GM18499 (cell line): ENCODE measurements around the gene PAMR1.

Experiments used
- ATAC-seq: cut with Tn5 transposase; IDR thresholded peaks from one replicate; pipeline ENCODE4 v1.9.1; 2021; ENCODE audit warnings: moderate number of reproducible peaks; ENCODE audit not compliant: insufficient read depth, unreplicated experiment

The PAMR1 gene

DNA sequence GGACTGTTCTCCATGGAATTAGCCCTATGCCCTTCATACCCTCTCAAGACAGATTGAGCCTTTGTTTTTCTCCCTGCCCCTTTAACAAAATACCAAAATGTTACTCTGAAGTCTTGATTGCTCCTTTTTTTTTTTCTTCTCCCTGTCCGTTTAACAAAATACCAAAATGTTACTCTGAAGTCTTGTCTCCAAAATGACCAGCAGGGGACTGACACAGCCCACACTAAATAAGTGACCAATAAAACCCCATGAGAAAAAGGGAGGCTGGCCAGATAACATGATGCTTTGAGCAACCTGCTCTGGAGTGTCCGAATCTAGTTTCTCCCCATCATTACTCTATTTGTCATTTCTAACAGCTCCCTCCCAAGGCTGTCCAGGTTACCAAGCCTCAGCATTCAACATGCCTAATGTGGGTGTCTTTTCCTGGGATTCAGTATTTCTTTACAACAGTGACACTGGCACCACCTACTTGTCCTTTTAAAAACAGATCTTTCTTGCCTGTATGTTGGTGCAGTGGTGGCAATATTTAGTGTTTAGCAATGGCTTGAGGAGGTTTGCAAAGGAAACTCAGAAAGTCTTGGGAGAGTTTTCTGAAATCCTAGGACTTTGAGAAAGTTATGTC lies 63.4 kb downstream of the PAMR1 start:
- ATAC-seq, result no peak

DNA sequence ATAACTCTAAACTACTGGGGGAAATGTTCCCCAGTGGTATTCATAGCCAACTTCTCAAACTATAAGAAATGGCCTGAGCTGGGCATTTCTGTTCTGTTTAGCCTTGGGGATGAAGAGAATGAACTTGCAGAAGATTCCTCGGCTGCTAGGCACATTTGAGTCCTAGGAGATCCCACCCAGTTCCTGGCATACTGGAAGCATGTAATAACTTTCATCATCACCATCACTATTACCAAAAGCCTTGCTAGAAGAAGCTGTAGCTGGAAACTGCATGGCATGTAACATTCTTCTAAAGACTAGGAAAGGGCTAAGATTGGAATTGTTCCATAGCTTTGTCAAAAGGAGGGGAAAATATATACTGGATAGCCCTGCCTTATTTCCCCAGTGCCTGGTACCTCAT lies 65.9 kb downstream of the PAMR1 start:
- no peak for ATAC-seq

DNA sequence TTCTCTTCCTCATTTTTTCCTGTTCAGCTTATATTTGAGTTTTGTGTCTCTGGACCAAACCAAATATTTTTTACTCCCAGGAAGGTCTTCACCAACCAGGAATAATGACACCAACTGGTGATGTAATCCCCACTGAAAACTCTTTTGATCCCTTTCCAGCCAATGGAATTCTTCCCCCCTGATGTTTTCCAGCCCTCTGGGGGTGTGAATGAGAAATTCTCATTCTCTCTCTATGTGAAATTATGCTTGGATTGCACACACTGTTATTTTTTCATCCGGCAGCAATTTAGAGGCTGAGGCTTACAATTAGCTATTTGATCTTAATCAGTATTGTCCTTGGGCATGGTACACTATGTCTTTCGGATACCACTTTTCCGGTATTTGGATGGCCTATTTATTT lies 66.6 kb downstream of the PAMR1 start:
- no peak for ATAC-seq

DNA sequence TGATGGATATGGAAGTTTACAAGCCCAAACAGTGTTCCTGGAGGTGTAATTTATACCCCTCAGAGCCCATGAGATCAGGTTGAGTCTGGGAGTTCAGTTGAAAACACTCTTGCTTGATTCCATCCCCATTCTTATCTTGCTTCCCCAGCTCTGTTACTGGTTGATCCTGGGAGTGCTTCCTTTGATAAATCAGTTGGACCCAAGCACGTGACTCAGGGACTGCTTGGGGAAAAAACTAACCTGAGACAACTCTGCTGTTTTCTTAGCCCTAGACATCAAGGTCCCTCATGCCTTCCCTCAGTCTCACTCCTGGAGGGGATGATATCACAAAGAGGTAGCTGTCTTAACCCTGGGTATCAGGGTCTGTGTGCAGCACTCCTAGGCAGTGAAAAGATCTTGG lies 71.1 kb downstream of the PAMR1 start:
- ATAC-seq, result no peak

DNA sequence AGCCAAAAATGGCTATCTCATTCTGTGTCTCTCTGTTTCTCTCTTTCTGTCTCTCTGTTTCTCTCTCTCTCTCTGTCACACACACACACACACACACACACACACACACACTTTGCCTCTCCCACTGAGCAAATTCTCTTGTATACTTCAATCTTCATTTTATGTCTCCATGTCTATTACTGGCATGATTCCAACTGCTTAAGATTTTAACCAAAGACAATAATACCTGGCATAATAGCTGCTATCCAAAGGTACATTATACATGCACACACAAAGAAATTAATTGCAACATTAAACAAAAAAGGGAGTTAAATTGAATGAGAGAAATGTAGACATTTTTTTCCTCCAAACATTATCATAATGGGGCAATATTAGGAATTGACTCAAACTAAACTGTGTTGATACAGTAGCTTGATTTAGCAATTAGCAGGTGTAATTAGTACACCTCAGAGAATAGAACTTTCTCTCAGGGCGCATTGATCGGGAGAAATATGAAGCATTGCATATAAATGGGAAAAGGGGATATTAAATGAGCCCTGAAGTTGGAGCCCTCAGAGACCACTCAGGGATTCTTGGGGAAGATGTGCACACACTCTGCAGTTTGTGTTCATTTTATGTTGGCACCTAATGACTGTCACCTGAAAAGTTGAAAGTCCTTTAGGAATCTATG lies 88.7 kb downstream of the PAMR1 start:
- ATAC-seq, result no peak

DNA sequence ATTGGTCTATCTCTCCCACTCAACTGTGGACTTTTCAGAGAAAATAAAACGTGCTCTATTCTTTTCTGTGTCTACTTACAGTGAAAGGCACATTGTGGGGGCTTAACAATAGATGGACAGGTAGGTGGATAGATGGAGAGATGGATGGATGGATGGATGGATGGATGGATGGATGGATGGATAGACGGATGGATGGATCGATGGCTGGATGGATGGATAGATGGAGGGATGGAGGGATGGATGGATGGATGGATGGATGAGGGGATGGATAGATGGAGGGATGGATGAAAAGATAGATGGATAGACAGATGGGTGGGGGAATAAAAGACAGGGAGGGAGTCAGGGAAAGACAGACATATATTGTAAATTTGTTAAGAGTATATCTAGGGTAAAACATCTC lies 91.8 kb downstream of the PAMR1 start:
- no peak for ATAC-seq

DNA sequence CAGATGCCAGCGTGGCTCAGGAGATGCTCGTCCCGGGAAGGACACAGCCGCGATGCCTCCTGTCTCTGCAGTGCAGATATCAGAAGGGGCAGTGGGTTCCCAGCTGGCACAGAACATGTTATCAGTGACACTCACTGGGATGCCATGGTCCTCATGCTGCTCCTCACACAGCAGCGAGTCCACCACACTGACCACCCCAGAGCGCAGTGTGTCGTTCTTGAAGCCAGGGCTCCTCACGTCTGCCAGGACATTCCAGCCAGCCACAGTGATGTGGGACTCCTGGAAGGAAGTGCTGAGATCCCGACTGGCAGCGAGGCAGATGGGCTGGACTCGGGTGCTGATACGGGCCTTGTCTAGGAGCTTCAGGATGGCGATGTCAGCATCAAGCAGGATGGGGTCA lies 93.0 kb downstream of the PAMR1 start:
- no peak for ATAC-seq

DNA sequence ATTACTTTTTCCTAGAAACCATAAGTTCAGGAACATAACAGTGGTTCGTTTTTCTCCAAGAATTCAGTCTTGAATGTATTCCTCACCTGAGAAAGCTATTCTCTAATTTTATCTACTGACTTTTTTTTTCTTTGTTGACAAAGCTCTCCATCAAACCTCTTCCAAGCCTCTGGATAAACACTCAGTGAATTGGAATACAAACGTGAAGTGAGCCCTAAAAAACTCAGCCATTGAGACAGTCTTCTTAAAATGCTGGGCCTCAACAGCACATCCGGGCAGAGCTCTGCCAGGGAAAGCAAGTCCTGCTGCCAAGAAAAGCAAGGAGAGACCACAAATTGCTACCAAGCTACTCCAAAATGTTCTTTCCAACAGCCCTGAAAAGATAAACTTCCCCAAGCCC lies 98.3 kb downstream of the PAMR1 start:
- no peak for ATAC-seq

DNA sequence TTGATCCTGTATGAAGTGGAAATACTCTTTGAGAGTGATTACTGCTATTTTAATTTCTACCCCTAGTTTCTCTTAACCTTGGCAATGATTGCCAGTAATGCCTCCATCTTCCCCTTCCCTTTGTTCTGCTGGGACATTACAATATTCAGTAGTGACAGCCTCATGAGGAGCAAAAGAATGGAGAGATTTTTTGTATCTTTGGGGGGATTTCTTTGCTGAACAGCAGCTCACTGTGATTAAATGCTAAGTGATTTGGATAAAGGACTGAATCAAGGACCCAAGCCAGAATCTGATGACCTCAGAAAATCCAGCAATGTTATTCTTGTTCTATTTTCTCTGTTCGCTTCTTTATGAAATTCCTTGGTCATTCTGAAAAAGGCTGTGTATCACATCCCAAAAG lies 99.1 kb downstream of the PAMR1 start:
- ATAC-seq, result no peak

DNA sequence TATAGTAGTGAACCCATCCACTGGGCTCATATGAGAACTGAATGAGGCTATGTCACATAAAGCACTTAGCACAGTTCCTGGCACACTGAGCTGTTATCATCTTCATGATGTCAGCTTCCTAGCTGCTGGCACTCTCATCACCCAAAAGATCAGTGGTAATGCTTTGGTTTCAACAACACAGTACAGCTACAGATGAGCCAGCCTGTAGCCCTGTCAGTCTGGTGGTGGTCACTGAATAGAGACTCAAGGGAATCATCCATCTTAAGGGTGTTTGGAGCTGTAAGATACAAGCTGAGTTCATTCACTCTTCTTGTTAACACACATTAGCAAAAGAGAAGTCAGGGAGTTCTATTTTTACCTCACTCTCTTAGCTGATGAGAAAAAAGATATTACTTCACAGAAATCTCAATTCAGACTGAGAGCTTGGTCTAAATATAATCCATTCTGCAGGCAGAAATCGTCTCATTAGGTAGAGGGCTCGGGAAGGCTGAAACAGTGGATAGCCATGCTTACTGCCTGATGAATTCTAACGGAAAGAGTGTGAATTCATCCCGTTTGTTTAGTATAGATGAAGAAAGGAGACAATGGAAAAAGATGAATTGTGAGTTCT lies 99.7 kb downstream of the PAMR1 start:
- no peak for ATAC-seq

DNA sequence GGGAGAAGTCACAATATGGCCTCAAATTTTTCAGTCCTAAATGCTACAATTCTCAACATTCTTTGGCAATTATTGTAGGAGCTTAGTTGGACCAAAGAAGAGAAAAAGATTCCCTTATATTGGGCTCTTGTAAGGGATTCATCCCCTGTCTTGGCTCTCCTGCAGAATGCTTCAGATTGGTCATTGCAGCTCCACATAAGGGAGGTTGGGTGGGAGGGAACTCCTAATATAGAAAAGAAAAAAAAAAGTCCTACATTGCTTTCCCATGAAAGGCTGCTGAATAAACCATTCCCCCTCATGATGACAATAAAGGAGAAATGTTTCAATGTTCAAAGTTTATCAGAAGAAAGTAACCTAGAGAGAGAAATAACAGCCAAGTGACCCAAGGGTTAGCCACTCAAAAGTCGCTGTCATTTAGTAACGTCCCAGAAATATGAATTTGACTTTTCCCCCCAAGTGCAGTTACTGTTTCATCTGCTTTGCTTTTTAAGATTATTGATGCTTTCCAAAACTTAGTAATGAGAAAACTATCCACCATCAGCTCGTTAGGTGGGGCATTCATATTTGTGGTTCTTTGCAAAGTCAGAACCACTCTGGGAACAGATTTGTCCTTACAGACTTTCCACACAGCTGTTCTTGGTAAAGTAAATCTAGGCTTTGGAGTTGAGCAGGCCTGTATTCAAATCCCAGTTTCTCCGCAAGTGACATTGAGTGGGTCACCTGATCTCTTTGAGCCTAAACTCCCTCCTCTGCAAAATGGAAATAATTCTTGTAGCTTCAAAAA lies 101.1 kb downstream of the PAMR1 start:
- no peak for ATAC-seq

DNA sequence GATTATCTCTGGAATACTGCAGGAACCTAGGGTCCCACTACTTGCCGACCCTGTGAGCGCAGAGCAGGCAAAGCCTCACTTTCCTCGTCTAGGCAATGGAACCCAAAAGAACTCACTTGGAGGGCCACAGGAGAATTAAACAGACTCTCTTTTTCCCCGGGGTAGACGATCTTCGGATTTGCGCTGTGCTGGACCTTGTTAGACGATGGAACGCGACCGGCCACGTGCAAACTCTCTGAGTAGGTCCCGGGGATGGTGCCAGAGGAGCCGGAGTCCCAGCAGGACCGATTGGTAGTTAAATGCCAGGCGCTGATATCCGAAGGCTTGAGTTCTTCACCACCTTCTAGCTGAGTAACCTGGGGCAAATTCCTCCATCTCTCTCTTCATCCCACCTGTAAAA lies 105.0 kb downstream of the PAMR1 start:
- no peak for ATAC-seq

DNA sequence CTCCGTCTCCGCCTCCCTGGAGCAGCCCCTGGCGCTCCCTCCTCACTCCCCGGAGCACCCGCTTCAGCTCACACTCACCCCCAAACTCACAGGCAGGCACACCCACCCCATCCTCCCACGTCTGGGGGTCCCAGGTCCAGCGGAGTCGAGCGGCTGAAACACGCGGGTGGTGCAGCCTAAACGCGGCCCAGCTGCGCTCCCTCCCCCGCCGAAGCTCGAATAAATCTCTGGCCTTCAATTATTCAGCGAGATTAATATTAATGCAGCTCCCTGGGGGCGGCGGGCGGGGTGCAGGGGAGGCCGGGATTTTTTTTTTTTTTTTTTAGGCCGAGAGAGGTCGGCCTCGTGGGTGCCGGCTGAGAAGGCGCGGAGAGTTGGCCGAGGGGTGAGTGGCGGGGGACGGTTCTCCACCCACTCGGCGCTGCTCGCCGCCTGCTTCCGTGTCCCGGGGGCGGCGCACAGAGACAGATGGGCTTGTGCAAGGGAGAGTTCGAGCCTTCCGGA lies 105.5 kb downstream of the PAMR1 start:
- no peak for ATAC-seq

DNA sequence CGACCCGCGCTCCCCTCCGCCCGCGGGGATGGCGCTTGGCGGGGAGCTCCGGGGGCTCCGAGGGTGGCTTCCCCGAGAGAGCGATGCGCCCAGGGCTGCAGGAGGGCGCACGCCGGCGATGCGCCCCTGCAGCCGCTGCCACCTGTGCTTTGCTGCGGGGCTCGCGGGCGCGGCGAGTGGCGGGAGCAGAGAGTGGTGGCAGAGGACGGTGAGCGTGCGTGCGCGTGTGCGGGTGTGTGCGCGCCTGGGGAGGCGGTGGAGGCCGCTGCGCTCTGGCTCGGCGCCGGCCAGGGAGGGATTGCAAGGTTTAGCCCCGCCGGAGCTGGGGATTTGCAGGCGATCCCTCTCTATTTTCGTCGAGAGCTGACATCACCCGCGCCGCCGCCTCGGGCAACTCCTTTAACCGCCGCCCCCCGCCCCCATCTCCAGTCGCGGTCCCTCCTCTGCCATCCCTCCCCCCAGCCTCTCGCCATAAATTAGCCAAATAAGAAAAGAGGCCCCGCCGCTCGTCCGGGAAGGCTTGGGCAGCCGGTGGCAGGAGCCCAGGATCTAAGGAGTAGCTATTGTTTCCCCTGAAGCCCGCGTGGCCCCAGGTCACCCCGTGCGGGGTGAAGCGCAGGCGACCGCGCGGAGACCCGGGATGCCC lies 106.1 kb downstream of the PAMR1 start, which contains the start of gene SLC1A2:
SLC1A2 (minus strand) TSS at position 375 of the 646 bp plus-strand sequence. CDS start 592 bp downstream, outside the sequence.
- no peak for ATAC-seq

DNA sequence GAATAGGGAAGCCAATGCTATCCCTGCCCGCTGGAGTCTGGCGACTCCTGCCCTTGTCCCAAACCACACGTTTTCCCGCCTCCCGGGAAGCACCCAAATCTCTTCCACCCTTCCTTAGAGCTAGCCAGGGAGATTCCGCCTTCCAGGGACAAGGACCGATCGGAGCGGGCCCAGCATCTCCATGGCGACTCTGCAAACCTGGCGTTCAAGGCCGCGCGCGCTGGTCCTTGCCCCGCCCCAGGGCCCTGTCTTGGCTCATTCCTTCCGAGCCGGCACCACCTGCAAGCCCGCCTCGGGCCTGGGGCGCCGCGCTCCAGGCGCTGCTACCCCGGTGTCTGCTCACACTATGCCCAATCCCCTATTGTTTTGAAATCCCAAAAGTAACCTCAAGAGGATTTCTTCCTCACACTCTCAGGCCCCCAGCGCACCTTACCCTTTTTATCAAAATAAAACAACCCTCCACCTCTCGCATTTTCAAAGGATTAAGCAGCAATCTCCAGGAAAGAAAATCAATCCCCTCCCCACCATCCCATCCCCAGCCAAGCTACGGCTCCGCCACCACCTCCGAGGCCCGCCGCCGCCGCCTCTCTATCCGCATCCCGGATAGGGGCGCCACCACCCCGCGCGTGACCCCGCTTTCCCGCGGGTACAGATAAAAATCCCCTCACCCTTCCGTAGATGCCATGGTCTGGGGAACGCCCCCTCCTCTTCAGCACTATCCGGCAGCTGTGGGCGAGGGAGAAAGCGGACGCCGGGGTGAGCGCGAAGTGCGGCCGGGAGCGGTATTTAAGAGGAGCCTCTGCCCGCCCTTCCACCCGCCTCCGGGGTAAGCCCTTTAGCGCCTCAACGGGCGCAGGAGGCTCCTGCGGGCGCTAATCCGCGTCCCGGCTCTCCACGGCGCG lies 106.9 kb downstream of the PAMR1 start:
- ATAC-seq, result no peak

DNA sequence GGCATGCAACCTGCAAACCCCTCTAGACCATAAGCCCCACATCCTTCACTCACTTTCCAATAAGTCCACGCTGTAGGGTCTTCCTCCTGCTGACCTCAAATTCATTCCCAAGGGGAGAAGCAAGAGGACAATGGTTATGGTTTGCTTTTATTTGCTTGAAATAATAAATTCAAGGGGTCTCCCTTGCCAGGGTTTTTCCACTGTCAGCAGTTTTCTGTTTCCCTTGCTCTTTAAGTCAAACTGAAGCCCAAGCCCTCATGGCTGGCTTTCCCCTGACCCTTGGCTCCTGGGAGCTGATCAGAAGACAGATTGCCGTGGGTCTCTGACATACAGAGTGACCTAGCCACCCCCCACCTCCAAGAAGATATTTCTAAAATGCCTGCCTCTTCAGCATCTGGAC lies 109.9 kb downstream of the PAMR1 start:
- ATAC-seq, result no peak

DNA sequence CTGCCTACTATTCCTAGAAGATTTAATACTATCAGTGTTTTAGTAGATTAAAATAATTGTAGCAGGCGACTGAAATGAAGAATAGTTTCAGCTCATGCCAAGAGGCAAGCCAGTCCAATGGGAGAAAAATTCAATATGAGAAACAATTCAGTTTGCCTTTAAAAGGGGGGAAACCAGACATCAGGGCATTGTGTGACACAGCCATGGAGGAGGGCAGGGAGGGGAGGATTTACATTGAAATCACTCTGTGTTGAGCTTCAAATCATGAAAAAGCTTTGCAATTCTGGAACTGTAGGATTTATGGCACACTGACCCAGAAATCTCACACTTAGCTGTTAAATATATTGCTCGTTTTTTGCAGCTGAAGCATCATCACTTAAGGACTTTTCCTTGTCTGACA lies 110.6 kb downstream of the PAMR1 start:
- ATAC-seq, result no peak

DNA sequence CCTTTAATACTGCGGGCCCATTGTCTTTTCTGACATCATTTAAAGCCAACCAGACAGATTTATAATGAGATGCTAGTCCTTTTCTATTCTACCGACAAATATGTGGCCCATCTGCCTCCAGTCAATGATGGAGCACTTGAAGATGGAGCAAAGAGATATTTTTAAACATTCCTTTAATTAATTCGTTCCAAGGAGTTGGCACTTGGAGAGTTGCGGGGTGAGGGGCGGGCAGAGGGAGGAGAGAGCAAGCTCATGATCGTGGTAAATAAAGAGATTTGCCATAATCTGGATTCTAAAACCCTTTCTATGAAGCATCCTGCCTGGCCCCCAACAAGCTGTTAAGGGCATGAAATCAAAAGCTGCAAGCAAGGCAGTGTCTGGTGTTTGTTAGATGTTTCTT lies 111.1 kb downstream of the PAMR1 start:
- no peak for ATAC-seq

DNA sequence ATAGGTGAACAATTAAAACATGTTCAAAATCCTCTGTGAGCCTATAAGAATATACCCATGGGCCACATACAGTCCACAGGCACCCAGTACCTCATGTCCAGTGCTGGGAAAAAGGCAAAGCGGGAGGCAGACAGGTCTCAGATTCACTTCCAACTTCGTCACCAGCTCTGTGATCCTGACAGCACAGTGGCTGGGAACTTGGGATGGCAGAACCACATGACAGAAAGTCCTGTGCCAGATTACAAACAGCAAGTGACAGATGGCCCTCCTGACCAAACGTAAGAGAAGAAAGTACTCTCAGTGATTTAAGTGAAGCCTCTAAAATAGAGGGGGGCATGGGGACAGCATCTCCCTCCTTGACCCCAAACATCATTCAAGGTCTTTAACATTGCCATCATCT lies 111.8 kb downstream of the PAMR1 start:
- no peak for ATAC-seq
